Fibroblast of lung (primary cell): ENCODE results near the gene DYNLT1. TPM values are rescaled to one million over a fixed set of nuclear protein-coding genes. Genes with fewer than 3 reads are reported as not detected.

Experiments used
- DNase-seq, 2 donors: peaks; one replicate each; pipeline versions ENCODE4 v3.0.0 to v3.0.0-alpha.2; 2010; ENCODE audit warnings: low read depth in 2 of 2
- H2AFZ ChIP-seq: 2 replicates; pipeline ENCODE4 v1.5.1; 2012; ENCODE audit warnings: low read length, control low read depth, inconsistent platforms
- H3K27ac ChIP-seq: 2 replicates; pipeline ENCODE4 v1.5.1; 2011; ENCODE audit warnings: low read length, control low read depth; ENCODE audit not compliant: insufficient read depth
- H3K27me3 ChIP-seq: 2 replicates; pipeline ENCODE4 v1.5.1; 2011; ENCODE audit warnings: mild to moderate bottlenecking, low read length; ENCODE audit not compliant: control insufficient read depth, insufficient read depth
- H3K36me3 ChIP-seq: 2 replicates; pipeline ENCODE4 v1.5.1; 2011; ENCODE audit warnings: low read length; ENCODE audit not compliant: control insufficient read depth, insufficient read depth
- H3K4me1 ChIP-seq: 2 replicates; pipeline ENCODE4 v1.5.1; 2011; ENCODE audit warnings: low read length; ENCODE audit not compliant: control insufficient read depth, insufficient read depth; ENCODE audit errors: extremely low read depth
- H3K4me2 ChIP-seq: 2 replicates; pipeline ENCODE4 v1.5.1; 2011; ENCODE audit warnings: low read length, control low read depth; ENCODE audit not compliant: insufficient read depth; ENCODE audit errors: extremely low read depth
- H3K4me3 ChIP-seq, 4 experiments: fragments of 200-600 bp in 1 of 4; sonication (generic) in 1 of 4; replicated peaks in 1 of 4; 2 replicates each; pipeline ENCODE4 v1.5.1; 2011 to 2016; ENCODE audit warnings: low read length in 4 of 4, low read depth in 3 of 4, mild to moderate bottlenecking in 3 of 4, control low read depth in 2 of 4, inconsistent platforms in 1 of 4, mixed read lengths in 1 of 4; ENCODE audit not compliant: insufficient read depth in 1 of 4; ENCODE audit errors: control extremely low read depth in 1 of 4
- H3K79me2 ChIP-seq: 2 replicates; pipeline ENCODE4 v1.5.1; 2012; ENCODE audit warnings: mild to moderate bottlenecking, low read length, inconsistent platforms; ENCODE audit not compliant: control insufficient read depth, insufficient read depth
- H3K9ac ChIP-seq: 2 replicates; pipeline ENCODE4 v1.5.1; 2011; ENCODE audit warnings: mild to moderate bottlenecking, low read length, control low read depth; ENCODE audit not compliant: insufficient read depth
- H3K9me3 ChIP-seq: 2 replicates; pipeline ENCODE4 v1.5.1; 2012; ENCODE audit warnings: low read depth, low read length; ENCODE audit not compliant: control insufficient read depth, insufficient read depth
- H4K20me1 ChIP-seq: 2 replicates; pipeline ENCODE4 v1.5.1; 2011; ENCODE audit warnings: low read length; ENCODE audit not compliant: control insufficient read depth, insufficient read depth; ENCODE audit errors: extremely low read depth
- EZH2 ChIP-seq: IDR thresholded peaks from 2 replicates; pipeline ENCODE4 v1.5.1; 2012; ENCODE audit warnings: low read length, control low read depth, mild to moderate bottlenecking; ENCODE audit errors: missing control alignments
- polyA plus RNA-seq, 2 donors: library from polyadenylated mRNA; depleted of rRNA in 1 of 2; stranded (reverse) in 1 of 2; unstranded in 1 of 2; fragments of >200 nt; gene quantifications; 2 replicates each; pipeline ENCODE4 v1.2.1, GENCODE V29; 2011 to 2012; ENCODE audit warnings: missing spikeins in 1 of 2
- total RNA-seq: library from RNA; depleted of rRNA; stranded (reverse); fragments of >200 nt; gene quantifications from 2 replicates; pipeline ENCODE4 v1.2.1, GENCODE V29; 2014
- TF ChIP-seq, protein P1 (sequence below), 2 donors: IDR thresholded peaks in 1 of 2; conservative IDR thresholded peaks in 1 of 2; 1 replicate in 1 of 2; 2 replicates in 1 of 2; pipeline ENCODE4 v1.5.1; 2011 to 2012; ENCODE audit warnings: low read length in 2 of 2, control low read depth in 1 of 2, inconsistent platforms in 1 of 2, low read depth in 1 of 2, mild to moderate bottlenecking in 1 of 2

DYNLT1 gene
- total and polyA plus RNA-seq, 2 donors (not counting 1 experiment from before 2014, with no cell fraction given): 92.3 to 296 TPM

DNA sequence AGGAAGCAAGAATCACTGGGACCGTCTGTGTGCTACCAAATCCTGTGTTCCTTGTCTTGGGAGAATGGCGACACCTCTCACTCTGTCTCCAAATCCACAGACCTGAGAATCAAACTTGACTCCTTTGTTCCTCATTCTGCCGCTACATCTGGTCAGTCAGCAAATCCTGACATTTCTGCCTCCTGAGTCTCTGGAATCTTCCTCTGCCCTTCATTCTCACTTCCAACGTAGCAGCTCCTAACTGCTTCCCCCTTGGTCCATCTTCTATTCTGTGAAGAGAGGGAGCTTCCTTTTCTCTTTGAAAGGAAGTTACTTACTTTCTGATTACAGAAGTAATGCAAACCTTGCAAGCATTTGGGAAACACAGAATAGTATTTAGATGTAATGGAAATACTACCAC lies 43.0 kb upstream of the DYNLT1 start:
- H2AFZ ChIP-seq: no peak overlapping the region
- H3K27me3 ChIP-seq: no peaks in the 10 kb centered on the region
- H3K4me2 ChIP-seq: no peak overlapping the region
- H3K36me3 ChIP-seq: no peaks in the 10 kb centered on the region
- H3K9ac ChIP-seq: no peak overlapping the region
- H3K4me1 ChIP-seq: no peaks in the 10 kb centered on the region
- no peaks in the 10 kb centered on the region for H3K79me2 ChIP-seq
- no peaks in the 10 kb centered on the region for H4K20me1 ChIP-seq
- H3K4me3 ChIP-seq: no peak overlapping the region
- H3K27ac ChIP-seq: no peak overlapping the region
- DNase-seq: no peak
- H3K9me3 ChIP-seq: no peaks in the 10 kb centered on the region
- TF ChIP-seq, protein P1, sequence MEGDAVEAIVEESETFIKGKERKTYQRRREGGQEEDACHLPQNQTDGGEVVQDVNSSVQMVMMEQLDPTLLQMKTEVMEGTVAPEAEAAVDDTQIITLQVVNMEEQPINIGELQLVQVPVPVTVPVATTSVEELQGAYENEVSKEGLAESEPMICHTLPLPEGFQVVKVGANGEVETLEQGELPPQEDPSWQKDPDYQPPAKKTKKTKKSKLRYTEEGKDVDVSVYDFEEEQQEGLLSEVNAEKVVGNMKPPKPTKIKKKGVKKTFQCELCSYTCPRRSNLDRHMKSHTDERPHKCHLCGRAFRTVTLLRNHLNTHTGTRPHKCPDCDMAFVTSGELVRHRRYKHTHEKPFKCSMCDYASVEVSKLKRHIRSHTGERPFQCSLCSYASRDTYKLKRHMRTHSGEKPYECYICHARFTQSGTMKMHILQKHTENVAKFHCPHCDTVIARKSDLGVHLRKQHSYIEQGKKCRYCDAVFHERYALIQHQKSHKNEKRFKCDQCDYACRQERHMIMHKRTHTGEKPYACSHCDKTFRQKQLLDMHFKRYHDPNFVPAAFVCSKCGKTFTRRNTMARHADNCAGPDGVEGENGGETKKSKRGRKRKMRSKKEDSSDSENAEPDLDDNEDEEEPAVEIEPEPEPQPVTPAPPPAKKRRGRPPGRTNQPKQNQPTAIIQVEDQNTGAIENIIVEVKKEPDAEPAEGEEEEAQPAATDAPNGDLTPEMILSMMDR (conservative IDR thresholded peaks at IDR 0.05 in 1 of 2, IDR thresholded peaks at IDR 0.05 in 1 of 2; ENCODE audit: low read depth in 1 of 2, low read length in 2 of 2): no peak
- no peak for TF ChIP-seq EZH2

GRCh38 chr6:158686791-158687381 lies 42.3 kb upstream of the DYNLT1 start:
- no peak for DNase-seq
- Histone ChIP-seq H3K36me3 (no peaks in the 10 kb centered on the region), H3K27ac (no peak overlapping the region), H3K4me1 (no peaks in the 10 kb centered on the region), H2AFZ (no peak overlapping the region), H4K20me1 (no peaks in the 10 kb centered on the region), H3K9me3 (no peaks in the 10 kb centered on the region), H3K27me3 (no peaks in the 10 kb centered on the region), H3K4me3 (no peak overlapping the region), H3K79me2 (no peaks in the 10 kb centered on the region), H3K9ac (no peak overlapping the region), H3K4me2 (no peak overlapping the region)
- no peak for TF ChIP-seq EZH2
- TF ChIP-seq, protein P1 (conservative IDR thresholded peaks at IDR 0.05 in 1 of 2, IDR thresholded peaks at IDR 0.05 in 1 of 2; ENCODE audit: low read depth in 1 of 2, low read length in 2 of 2): no peak

GRCh38 chr6:158686311-158686710 lies 41.8 kb upstream of the DYNLT1 start:
- H3K4me1 ChIP-seq: no peaks in the 10 kb centered on the region
- H2AFZ ChIP-seq: no peak overlapping the region
- H3K27me3 ChIP-seq: no peaks in the 10 kb centered on the region
- TF ChIP-seq EZH2: no peak
- TF ChIP-seq, protein P1 (conservative IDR thresholded peaks at IDR 0.05 in 1 of 2, IDR thresholded peaks at IDR 0.05 in 1 of 2; ENCODE audit: low read depth in 1 of 2, low read length in 2 of 2): no peak
- no peak overlapping the region for H3K27ac ChIP-seq
- H3K4me2 ChIP-seq: no peak overlapping the region
- DNase-seq: no peak
- no peaks in the 10 kb centered on the region for H3K36me3 ChIP-seq
- no peaks in the 10 kb centered on the region for H3K9me3 ChIP-seq
- no peak overlapping the region for H3K9ac ChIP-seq
- no peaks in the 10 kb centered on the region for H4K20me1 ChIP-seq
- H3K4me3 ChIP-seq: no peak overlapping the region
- no peaks in the 10 kb centered on the region for H3K79me2 ChIP-seq
